HepG2 (cell line): Measurements from ENCODE around the gene ARL4D. TPM values are rescaled to one million over a fixed set of nuclear protein-coding genes. Genes with fewer than 3 reads are reported as not detected.

Experiments used
- BCL6 ChIP-seq: IDR thresholded peaks from 2 replicates; pipeline ENCODE4 v1.6.1; 2016; ENCODE audit warnings: missing genetic modification reagents, missing compliant biosample characterization
- GTF3A ChIP-seq: sonication (generic); formaldehyde crosslinking; conservative IDR thresholded peaks from 2 replicates; pipeline ENCODE4 v1.4.0; 2020; ENCODE audit warnings: mild to moderate bottlenecking, missing genetic modification reagents
- HDAC2 ChIP-seq: sonication (generic); formaldehyde crosslinking; IDR thresholded peaks from 2 replicates; pipeline ENCODE4 v1.4.0; 2020; ENCODE audit warnings: missing genetic modification reagents
- MAFF ChIP-seq: IDR thresholded peaks from 2 replicates; pipeline ENCODE4 v1.6.1; 2011; ENCODE audit warnings: low read depth, low read length, improper control_type of control experiment
- MAFG ChIP-seq: sonication (generic); formaldehyde crosslinking; IDR thresholded peaks from 2 replicates; pipeline ENCODE4 v1.5.1; 2020; ENCODE audit warnings: mild to moderate bottlenecking, missing genetic modification reagents
- NFATC3 ChIP-seq: sonication (generic); formaldehyde crosslinking; IDR thresholded peaks from 2 replicates; pipeline ENCODE4 v1.5.1; 2020; ENCODE audit warnings: mild to moderate bottlenecking, missing genetic modification reagents
- TEAD3 ChIP-seq: optimal IDR thresholded peaks from 2 replicates; pipeline ENCODE3; 2016; ENCODE audit warnings: borderline replicate concordance
- ZBTB7B ChIP-seq: sonication (generic); formaldehyde crosslinking; IDR thresholded peaks from 2 replicates; pipeline ENCODE4 v1.4.0; 2020; ENCODE audit warnings: missing genetic modification reagents
- ZNF232 ChIP-seq: sonication (generic); formaldehyde crosslinking; IDR thresholded peaks from 2 replicates; pipeline ENCODE4 v1.4.0; 2020; ENCODE audit warnings: missing genetic modification reagents, borderline replicate concordance
- ZNF572 ChIP-seq: sonication (generic); formaldehyde crosslinking; IDR thresholded peaks from 2 replicates; pipeline ENCODE4 v1.5.1; 2020; ENCODE audit warnings: mild to moderate bottlenecking, missing genetic modification reagents
- ZNF713 ChIP-seq: sonication (generic); formaldehyde crosslinking; IDR thresholded peaks from 2 replicates; pipeline ENCODE4 v1.4.0; 2020; ENCODE audit warnings: mild to moderate bottlenecking, missing genetic modification reagents
- polyA plus RNA-seq, 8 experiments: library from polyadenylated mRNA; depleted of rRNA in 3 of 8; stranded (reverse) in 7 of 8; unstranded in 1 of 8; fragments of >200 nt; fragmentation: Illumina TruSeq in 4 of 8; extraction: Trizol in 4 of 8; gene quantifications; 2 replicates each; pipeline versions ENCODE4 v1.2.1 to v1.2.3, GENCODE V29; 2011 to 2016; ENCODE audit warnings: low read depth in 4 of 8, missing spikeins in 1 of 8, mixed read lengths in 1 of 8; ENCODE audit not compliant: insufficient read depth in 1 of 8
- total RNA-seq, 5 experiments: library from RNA; depleted of rRNA; stranded (reverse); fragments of >200 nt; fragmentation: Illumina TruSeq; extraction: Trizol; gene quantifications; 2 replicates each; pipeline ENCODE4 v1.2.3, GENCODE V29; 2016; ENCODE audit warnings: low read depth in 1 of 5
- TF ChIP-seq, protein P1 (sequence below): sonication (generic); formaldehyde crosslinking; IDR thresholded peaks from 2 replicates; pipeline ENCODE4 v1.4.0; 2020; ENCODE audit warnings: missing genetic modification reagents
- TF ChIP-seq, protein P2 (sequence below): sonication (generic); formaldehyde crosslinking; IDR thresholded peaks from 2 replicates; pipeline ENCODE4 v1.8.0; 2022; ENCODE audit warnings: missing genetic modification reagents, mild to moderate bottlenecking, borderline replicate concordance
- TF ChIP-seq, protein P3 (sequence below): sonication (generic); formaldehyde crosslinking; IDR thresholded peaks from 2 replicates; pipeline ENCODE4 v1.4.0; 2020; ENCODE audit warnings: missing genetic modification reagents
- TF ChIP-seq, protein P4 (sequence below): sonication (generic); formaldehyde crosslinking; IDR thresholded peaks from 2 replicates; pipeline ENCODE4 v1.5.0; 2020; ENCODE audit warnings: mild to moderate bottlenecking, low read depth, missing genetic modification reagents, borderline replicate concordance
- TF ChIP-seq, protein P5 (sequence below): sonication (generic); formaldehyde crosslinking; IDR thresholded peaks from 2 replicates; pipeline ENCODE4 v1.5.1; 2020; ENCODE audit warnings: mild to moderate bottlenecking, moderate library complexity, missing genetic modification reagents
- TF ChIP-seq, protein P6 (sequence below): sonication (generic); formaldehyde crosslinking; IDR thresholded peaks from 2 replicates; pipeline ENCODE4 v1.4.0; 2020; ENCODE audit warnings: missing genetic modification reagents

ARL4D gene
- total and polyA plus RNA-seq, 2 of the 13 experiments (the other 11 are each of a cell fraction or from before 2014, with no cell fraction given), result 9.0 to 25.9 TPM

DNA sequence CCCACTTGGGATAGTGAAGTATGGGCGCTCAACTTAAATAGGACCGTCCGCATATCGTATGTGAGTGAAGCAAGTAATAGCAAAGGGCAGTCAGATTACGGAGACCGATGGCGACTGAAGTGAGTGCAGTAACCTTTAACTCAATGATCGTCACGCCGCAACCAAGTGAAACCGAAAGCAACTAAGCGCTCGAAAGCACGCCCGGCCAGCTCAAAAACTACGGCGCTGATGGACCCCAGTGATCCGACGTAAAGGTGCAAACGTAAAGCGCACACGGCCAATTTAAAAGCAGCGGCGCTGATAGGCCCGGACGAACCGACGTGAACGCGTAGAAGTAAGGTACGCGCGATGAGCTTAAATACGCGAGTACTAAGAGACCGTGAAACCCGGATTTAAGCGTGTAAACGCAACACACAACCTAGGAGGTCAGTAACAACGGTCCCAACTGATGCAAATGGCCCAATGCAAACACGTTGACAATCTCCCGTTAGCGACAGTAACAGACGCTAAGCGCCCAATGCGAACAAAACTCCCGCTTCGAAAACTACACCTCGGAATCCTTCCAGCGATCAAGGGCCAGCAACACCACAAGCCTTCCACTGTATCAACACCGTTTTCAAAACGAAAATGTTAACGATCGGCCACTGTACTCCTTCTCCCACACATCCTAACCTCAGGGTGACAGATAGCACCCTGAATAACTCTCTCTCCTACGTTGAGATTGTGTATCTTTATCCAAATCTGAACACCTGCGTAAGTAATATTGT is 37.9 kb upstream of the ARL4D start (continued):
- TF ChIP-seq, protein P1, sequence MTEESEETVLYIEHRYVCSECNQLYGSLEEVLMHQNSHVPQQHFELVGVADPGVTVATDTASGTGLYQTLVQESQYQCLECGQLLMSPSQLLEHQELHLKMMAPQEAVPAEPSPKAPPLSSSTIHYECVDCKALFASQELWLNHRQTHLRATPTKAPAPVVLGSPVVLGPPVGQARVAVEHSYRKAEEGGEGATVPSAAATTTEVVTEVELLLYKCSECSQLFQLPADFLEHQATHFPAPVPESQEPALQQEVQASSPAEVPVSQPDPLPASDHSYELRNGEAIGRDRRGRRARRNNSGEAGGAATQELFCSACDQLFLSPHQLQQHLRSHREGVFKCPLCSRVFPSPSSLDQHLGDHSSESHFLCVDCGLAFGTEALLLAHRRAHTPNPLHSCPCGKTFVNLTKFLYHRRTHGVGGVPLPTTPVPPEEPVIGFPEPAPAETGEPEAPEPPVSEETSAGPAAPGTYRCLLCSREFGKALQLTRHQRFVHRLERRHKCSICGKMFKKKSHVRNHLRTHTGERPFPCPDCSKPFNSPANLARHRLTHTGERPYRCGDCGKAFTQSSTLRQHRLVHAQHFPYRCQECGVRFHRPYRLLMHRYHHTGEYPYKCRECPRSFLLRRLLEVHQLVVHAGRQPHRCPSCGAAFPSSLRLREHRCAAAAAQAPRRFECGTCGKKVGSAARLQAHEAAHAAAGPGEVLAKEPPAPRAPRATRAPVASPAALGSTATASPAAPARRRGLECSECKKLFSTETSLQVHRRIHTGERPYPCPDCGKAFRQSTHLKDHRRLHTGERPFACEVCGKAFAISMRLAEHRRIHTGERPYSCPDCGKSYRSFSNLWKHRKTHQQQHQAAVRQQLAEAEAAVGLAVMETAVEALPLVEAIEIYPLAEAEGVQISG (CRISPR knock-in tag), result peak; percentile 91
- peak; percentile 78 for TF ChIP-seq TEAD3 (CRISPR knock-in tag)
- TF ChIP-seq, protein P2, sequence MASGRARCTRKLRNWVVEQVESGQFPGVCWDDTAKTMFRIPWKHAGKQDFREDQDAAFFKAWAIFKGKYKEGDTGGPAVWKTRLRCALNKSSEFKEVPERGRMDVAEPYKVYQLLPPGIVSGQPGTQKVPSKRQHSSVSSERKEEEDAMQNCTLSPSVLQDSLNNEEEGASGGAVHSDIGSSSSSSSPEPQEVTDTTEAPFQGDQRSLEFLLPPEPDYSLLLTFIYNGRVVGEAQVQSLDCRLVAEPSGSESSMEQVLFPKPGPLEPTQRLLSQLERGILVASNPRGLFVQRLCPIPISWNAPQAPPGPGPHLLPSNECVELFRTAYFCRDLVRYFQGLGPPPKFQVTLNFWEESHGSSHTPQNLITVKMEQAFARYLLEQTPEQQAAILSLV (CRISPR knock-in tag), result peak; percentile 58; the same call in 1 of the 2 replicates
- TF ChIP-seq, protein P3, sequence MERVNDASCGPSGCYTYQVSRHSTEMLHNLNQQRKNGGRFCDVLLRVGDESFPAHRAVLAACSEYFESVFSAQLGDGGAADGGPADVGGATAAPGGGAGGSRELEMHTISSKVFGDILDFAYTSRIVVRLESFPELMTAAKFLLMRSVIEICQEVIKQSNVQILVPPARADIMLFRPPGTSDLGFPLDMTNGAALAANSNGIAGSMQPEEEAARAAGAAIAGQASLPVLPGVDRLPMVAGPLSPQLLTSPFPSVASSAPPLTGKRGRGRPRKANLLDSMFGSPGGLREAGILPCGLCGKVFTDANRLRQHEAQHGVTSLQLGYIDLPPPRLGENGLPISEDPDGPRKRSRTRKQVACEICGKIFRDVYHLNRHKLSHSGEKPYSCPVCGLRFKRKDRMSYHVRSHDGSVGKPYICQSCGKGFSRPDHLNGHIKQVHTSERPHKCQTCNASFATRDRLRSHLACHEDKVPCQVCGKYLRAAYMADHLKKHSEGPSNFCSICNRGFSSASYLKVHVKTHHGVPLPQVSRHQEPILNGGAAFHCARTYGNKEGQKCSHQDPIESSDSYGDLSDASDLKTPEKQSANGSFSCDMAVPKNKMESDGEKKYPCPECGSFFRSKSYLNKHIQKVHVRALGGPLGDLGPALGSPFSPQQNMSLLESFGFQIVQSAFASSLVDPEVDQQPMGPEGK, result peak; percentile 48
- TF ChIP-seq, protein P4, sequence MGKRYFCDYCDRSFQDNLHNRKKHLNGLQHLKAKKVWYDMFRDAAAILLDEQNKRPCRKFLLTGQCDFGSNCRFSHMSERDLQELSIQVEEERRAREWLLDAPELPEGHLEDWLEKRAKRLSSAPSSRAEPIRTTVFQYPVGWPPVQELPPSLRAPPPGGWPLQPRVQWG (CRISPR knock-in tag), result no peak
- TF ChIP-seq BCL6 (CRISPR knock-in tag), result peak; percentile 81
- TF ChIP-seq MAFG, result no peak
- TF ChIP-seq, protein P5, sequence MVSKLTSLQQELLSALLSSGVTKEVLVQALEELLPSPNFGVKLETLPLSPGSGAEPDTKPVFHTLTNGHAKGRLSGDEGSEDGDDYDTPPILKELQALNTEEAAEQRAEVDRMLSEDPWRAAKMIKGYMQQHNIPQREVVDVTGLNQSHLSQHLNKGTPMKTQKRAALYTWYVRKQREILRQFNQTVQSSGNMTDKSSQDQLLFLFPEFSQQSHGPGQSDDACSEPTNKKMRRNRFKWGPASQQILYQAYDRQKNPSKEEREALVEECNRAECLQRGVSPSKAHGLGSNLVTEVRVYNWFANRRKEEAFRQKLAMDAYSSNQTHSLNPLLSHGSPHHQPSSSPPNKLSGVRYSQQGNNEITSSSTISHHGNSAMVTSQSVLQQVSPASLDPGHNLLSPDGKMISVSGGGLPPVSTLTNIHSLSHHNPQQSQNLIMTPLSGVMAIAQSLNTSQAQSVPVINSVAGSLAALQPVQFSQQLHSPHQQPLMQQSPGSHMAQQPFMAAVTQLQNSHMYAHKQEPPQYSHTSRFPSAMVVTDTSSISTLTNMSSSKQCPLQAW (CRISPR knock-in tag), result peak; percentile 22; the same call in 1 of the 2 replicates
- peak; percentile 77 for TF ChIP-seq ZNF232 (CRISPR knock-in tag)
- peak; percentile 93 for TF ChIP-seq NFATC3 (CRISPR knock-in tag)
- no peak for TF ChIP-seq ZNF572 (CRISPR knock-in tag)
- TF ChIP-seq HDAC2 (CRISPR knock-in tag), result peak; percentile 75
- TF ChIP-seq ZNF713 (CRISPR knock-in tag), result no peak
- TF ChIP-seq, protein P6, sequence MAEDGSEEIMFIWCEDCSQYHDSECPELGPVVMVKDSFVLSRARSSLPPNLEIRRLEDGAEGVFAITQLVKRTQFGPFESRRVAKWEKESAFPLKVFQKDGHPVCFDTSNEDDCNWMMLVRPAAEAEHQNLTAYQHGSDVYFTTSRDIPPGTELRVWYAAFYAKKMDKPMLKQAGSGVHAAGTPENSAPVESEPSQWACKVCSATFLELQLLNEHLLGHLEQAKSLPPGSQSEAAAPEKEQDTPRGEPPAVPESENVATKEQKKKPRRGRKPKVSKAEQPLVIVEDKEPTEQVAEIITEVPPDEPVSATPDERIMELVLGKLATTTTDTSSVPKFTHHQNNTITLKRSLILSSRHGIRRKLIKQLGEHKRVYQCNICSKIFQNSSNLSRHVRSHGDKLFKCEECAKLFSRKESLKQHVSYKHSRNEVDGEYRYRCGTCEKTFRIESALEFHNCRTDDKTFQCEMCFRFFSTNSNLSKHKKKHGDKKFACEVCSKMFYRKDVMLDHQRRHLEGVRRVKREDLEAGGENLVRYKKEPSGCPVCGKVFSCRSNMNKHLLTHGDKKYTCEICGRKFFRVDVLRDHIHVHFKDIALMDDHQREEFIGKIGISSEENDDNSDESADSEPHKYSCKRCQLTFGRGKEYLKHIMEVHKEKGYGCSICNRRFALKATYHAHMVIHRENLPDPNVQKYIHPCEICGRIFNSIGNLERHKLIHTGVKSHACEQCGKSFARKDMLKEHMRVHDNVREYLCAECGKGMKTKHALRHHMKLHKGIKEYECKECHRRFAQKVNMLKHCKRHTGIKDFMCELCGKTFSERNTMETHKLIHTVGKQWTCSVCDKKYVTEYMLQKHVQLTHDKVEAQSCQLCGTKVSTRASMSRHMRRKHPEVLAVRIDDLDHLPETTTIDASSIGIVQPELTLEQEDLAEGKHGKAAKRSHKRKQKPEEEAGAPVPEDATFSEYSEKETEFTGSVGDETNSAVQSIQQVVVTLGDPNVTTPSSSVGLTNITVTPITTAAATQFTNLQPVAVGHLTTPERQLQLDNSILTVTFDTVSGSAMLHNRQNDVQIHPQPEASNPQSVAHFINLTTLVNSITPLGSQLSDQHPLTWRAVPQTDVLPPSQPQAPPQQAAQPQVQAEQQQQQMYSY, result no peak; the same call in 1 of the 2 replicates
- 0 out of 2 replicates have a peak, but pooled peaks have one; percentile 72 for TF ChIP-seq GTF3A (CRISPR knock-in tag)
- TF ChIP-seq ZBTB7B (CRISPR knock-in tag), result 0 out of 2 replicates have a peak, but pooled peaks have one; percentile 30
- TF ChIP-seq MAFF, result 0 out of 2 replicates have a peak, but pooled peaks have one; percentile 15
